ENCODE data around the gene OR4F15.

DNA sequence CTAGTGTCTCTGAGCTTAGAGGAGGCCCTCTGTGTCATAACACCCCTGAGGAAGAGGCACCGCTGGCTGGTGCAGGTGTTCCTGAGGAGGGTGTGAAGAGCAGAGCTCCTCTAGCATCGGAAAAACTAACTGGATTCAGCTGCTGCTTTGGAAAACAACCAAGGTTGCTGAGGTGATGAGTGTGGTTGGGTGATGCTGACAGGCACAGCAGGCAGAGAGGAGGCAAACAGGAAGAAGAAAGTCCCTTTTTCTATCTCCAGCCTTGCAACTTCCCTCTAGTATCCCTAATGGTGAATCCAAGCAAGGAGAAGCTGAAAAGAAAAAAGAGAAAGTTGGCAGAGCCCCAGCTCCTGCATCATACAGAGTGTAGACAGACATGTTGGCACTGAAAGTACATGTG is 3.8 kb upstream of the OR4F15 start:
- TF ChIP-seq EZH2 (IDR thresholded peaks at IDR 0.05), result no peak
- TF ChIP-seq POLR2AphosphoS5 (IDR thresholded peaks at IDR 0.05; ENCODE audit: borderline replicate concordance, low read depth, low read length), result no peak

All from SK-N-MC (cell line).